Measurements from ENCODE around the gene CCNG2. TPM values are rescaled to one million over a fixed set of nuclear protein-coding genes. Genes with fewer than 3 reads are reported as not detected.
A peak's percentile ranks its signal among the peaks of the same experiment; 100 is the strongest.

The CCNG2 gene
- 10 to 100 TPM; 35.5 to 91.5 (median 40.6) TPM for total RNA-seq
- total RNA-seq (2013), result 60.3 TPM

- TF ChIP-seq CTCF (IDR thresholded peaks at IDR 0.05), result no peak
- peaks cover 21% of the 10 kb centered on the region in 2 donors for H3K4me1 Mint-ChIP-seq
- H3K9me3 ChIP-seq (ENCODE audit: control insufficient read depth, insufficient read depth, low read length), result no peaks in the 10 kb centered on the region
- WGBS (ENCODE audit: insufficient coverage), result under 1% methylated on average over 94 of the region's 94 CpGs
- H3K4me3 Mint-ChIP-seq, result peak within 1 kb of the TSS; percentile 98
- no peaks in the 10 kb centered on the region for H3K27me3 Mint-ChIP-seq (ENCODE audit: low read depth in 2 of 2)
- H3K27me3 ChIP-seq (ENCODE audit: control insufficient read depth, insufficient read depth, low read length), result no peaks in the 10 kb centered on the region
- H3K36me3 Mint-ChIP-seq, result no peaks in the 10 kb centered on the region
- ATAC-seq (peak; percentile 48 to 74 (median 56)), DNase-seq (peak in 1 of 2 donors; percentile 93)
- H3K36me3 ChIP-seq (ENCODE audit: control insufficient read depth, insufficient read depth, low read length), result peaks cover 20% of the 10 kb centered on the region
- H3K4me1 ChIP-seq (ENCODE audit: control insufficient read depth, insufficient read depth, low read length), result peaks cover 20% of the 10 kb centered on the region
- peak within 1 kb of the TSS; percentile 93 to 96 for H3K27ac Mint-ChIP-seq
- peak within 1 kb of the TSS; percentile 98 for H3K4me3 ChIP-seq (ENCODE audit: low read length)
- H3K9me3 Mint-ChIP-seq, result no peaks in the 10 kb centered on the region
- H3K27ac ChIP-seq (ENCODE audit: low read length), result peak within 1 kb of the TSS; percentile 75
- intact Hi-C loops (cut with micrococcal nuclease), result loop anchor here (1.0 to 10.0 kb wide), 5 partner anchors 60 to 1012 kb away; partner anchors contain the start of genes NUP54 and SEPTIN11
These were observed at the start of gene CCNG2 for GRCh38 chr4:77156912-77157858. CCNG2 (plus strand) TSS chr4:77157207; CDS start chr4:77158533, 1,326 bp downstream.

- H3K36me3 ChIP-seq (ENCODE audit: control insufficient read depth, insufficient read depth, low read length), result no peaks in the 10 kb centered on the region
- H3K9me3 ChIP-seq (ENCODE audit: control insufficient read depth, insufficient read depth, low read length), result no peaks in the 10 kb centered on the region
- H3K4me3 Mint-ChIP-seq, result no peak overlapping the region
- no peak for ATAC-seq
- no peak overlapping the region for H3K4me3 ChIP-seq (ENCODE audit: low read length)
- intact Hi-C loops (cut with micrococcal nuclease), result no loop called here
- TF ChIP-seq CTCF (IDR thresholded peaks at IDR 0.05), result no peak
- no peaks in the 10 kb centered on the region for H3K4me1 ChIP-seq (ENCODE audit: control insufficient read depth, insufficient read depth, low read length)
- no peaks in the 10 kb centered on the region for H3K36me3 Mint-ChIP-seq
- no peak overlapping the region for H3K27ac ChIP-seq (ENCODE audit: low read length)
- H3K27ac Mint-ChIP-seq, result no peak overlapping the region
- no peaks in the 10 kb centered on the region for H3K4me1 Mint-ChIP-seq
- H3K27me3 ChIP-seq (ENCODE audit: control insufficient read depth, insufficient read depth, low read length), result no peaks in the 10 kb centered on the region
- 92% methylated on average over 1 of the region's 1 CpG for WGBS (ENCODE audit: insufficient coverage)
- H3K27me3 Mint-ChIP-seq (ENCODE audit: low read depth in 2 of 2), result peaks cover 10 to 27% of the 10 kb centered on the region in 2 donors
- no peaks in the 10 kb centered on the region for H3K9me3 Mint-ChIP-seq
- DNase-seq, result no peak
These were observed 46.3 kb upstream of the CCNG2 start for GRCh38 chr4:77110730-77111129.

- DNase-seq, result no peak
- Mint-ChIP-seq H3K4me3 (no peak overlapping the region), H3K36me3 (no peaks in the 10 kb centered on the region), H3K27me3 (ENCODE audit: low read depth in 2 of 2) (peaks cover 4 to 8% of the 10 kb centered on the region in 2 donors), H3K27ac (no peak overlapping the region), H3K9me3 (no peaks in the 10 kb centered on the region), H3K4me1 (no peaks in the 10 kb centered on the region)
- intact Hi-C loops (cut with micrococcal nuclease), result no loop called here
- no peaks in the 10 kb centered on the region for H3K36me3 ChIP-seq (ENCODE audit: control insufficient read depth, insufficient read depth, low read length)
- TF ChIP-seq CTCF (IDR thresholded peaks at IDR 0.05), result no peak
- H3K4me1 ChIP-seq (ENCODE audit: control insufficient read depth, insufficient read depth, low read length), result no peaks in the 10 kb centered on the region
- no peak overlapping the region for H3K27ac ChIP-seq (ENCODE audit: low read length)
- H3K27me3 ChIP-seq (ENCODE audit: control insufficient read depth, insufficient read depth, low read length), result no peaks in the 10 kb centered on the region
- H3K9me3 ChIP-seq (ENCODE audit: control insufficient read depth, insufficient read depth, low read length), result no peaks in the 10 kb centered on the region
- no peak overlapping the region for H3K4me3 ChIP-seq (ENCODE audit: low read length)
- 98% methylated on average over 29 of the region's 29 CpGs for WGBS (ENCODE audit: insufficient coverage)
- no peak for ATAC-seq
These were observed 43.9 kb upstream of the CCNG2 start for GRCh38 chr4:77113069-77113468.
